Suppressor macrophage (primary cell): ENCODE data around the gene RRAD.

ENCODE experiments used
- DNase-seq, 4 experiments: peaks; one replicate each; pipeline ENCODE4 v3.0.0-alpha.2; 2020 to 2022

Gene RRAD

GRCh38 chr16:66878067-66878466 is 47.3 kb downstream of the RRAD start:
- peak; percentile 63 to 78 (median 77) for DNase-seq

GRCh38 chr16:66874079-66874775 is 51.1 kb downstream of the RRAD start:
- peak in 1 of 4 experiments; percentile 8 for DNase-seq

GRCh38 chr16:66873685-66874055 is 51.7 kb downstream of the RRAD start:
- no peak for DNase-seq

DNA sequence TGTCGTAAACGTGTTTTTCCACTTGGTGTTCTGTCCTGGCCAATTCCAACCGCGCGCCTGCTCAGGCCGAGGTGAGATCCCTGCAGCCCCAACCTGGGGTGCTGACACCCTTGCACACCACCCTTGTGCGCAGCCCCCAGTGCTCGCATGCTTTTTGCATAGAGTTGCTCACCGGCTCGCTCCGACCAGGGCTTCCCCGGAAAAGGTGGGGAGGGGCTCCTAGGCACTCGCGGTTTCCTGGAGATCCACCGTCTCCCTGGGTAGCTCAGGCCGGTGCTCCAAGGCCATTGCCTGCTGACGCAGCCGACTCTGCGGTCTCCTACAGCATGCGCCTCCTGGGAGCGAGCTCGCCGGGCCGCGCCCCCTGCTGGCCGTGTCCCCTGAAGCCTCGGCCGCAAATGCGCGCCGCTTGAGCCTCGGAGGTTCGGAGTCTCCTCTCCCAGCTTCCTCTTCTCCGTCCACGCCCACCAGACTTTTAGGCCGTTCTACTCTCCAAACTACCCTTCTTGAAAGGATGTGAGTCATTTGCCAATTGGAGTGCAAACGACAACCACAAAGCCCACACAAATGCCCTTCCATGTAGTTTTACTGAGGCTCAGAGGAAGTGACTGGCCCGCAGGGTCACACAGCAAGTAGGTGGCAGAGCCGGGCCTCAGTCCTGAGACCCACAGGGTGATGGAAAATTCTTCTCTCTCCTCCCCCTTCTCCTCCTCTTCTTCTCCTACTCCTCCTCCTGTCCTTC is 52.2 kb downstream of the RRAD start:
- peak; percentile 99 to 100 (median 100) for DNase-seq

DNA sequence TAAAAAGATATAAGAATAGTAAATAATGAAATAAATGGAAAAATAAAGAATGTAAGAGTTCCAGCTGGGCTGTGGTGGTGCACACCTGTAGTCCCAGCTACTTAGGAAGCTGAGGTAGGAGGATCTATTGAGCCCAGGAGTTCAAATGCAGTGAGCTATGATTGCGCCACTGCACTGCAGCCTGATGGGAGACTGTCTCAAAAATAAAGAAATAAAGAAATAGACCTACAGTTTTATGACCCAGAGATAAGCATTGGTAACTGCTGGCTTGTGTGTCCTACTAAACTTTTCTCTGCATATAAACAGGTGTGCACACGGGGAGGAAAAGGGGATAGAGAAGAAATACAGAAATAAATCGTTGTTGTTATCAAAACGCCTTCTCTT is 52.8 kb downstream of the RRAD start:
- DNase-seq, result peak in 1 of 4 experiments; percentile 22

- DNase-seq, result no peak
Observed at GRCh38 chr16:66871840-66872239, 53.5 kb downstream of the RRAD start.
